NCI-H774 (cell line): Measurements from ENCODE around the gene DUSP5.
"Not testable (repeated sequence)": the region's sequence is repeated elsewhere in the genome, so short reads cannot be mapped to it uniquely, and the experiment has no call there.

Experiments used
- DNase-seq: peaks from one replicate; lab custom pipeline; 2025; lab: John Stamatoyannopoulos, UW

DUSP5 gene

DNA sequence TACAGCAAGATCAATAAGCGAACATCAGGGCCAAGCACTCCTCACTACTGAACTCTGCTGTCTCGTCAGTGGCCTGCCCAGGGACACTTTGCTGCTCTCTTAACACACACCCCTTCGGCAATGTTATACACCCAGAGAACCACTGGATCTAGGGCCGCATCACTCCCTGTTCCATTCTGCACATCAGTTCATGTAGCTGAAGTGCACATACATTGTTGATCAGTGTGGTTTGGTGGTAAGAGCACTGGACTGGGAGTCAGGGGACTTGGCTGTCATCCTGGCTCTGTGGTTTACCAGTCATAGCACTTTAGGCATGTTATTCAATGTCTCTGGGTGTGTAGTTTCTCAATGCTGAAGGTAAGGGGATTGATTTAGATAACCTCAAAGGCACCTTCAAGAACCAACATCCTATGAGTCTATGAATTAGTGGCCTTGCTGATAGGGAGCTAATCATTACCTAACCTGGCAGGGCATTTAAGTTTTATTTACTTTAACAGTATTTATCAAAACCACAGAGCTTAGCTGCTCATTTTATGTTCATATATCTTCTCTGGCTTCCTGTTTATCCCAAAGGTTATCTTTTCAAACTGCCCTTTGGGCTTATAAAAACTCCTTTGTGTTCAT is 24.8 kb downstream of the DUSP5 start:
- no peak for DNase-seq

GRCh38 chr10:110523736-110524135 is 26.0 kb downstream of the DUSP5 start:
- DNase-seq, result no peak

DNA sequence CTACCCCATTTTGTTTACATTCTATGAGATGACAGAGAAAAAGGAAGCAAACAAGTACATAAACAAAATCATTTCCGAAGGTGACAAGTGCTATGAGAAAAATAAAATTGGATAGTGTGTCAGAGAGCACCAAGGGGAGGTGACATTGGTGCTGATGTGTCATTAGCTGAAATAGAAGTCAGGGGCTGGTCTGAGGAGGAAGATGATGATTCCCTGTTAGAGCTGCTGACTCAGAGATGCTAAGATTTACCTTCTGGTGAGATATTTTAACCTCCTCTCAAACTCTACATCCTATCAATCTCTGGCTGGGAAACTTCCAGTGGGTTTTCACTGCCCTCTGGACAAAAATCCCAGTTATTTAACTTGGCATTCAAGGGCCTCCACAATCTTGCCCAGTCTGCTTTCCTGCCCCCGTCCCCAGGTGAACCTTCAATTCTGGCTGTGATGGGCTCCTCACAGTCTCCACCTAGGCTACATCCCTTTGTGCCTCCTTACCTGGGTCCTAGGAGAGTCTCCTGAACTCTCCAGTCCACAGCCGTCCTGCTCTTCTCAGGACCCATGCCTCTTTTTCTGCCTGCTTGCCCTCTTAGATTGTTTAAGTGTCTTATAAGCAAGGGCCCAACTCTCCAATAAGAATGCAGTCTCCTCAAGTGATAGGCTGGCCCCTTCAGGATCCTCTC is 26.6 kb downstream of the DUSP5 start:
- DNase-seq, result no peak

GRCh38 chr10:110524859-110525232 is 27.1 kb downstream of the DUSP5 start:
- DNase-seq, result no peak

- no peak for DNase-seq
These were observed 27.9 kb downstream of the DUSP5 start for GRCh38 chr10:110525349-110526260.

DNA sequence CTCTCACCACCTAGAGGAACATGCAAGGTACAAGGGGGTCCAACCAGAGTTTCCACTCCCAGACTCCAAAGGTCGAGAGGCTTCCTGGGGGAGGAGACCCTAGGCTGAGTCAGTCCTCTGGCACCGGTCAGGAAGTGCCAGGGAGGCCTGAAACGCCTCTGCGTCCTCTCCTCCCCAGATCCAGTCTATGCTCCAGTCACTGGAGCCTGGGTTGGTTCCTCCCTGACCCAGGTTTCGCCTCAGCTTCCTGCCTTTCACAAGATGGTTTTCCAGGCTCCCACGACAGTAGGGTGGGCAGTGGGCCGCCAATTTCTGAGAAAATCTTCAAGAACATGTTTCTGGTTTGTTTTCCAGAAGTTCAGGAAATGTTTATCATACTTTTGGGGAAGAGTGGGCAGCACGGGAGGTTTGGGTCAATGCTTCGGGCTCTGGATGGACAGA is 30.0 kb downstream of the DUSP5 start:
- no peak for DNase-seq

DNA sequence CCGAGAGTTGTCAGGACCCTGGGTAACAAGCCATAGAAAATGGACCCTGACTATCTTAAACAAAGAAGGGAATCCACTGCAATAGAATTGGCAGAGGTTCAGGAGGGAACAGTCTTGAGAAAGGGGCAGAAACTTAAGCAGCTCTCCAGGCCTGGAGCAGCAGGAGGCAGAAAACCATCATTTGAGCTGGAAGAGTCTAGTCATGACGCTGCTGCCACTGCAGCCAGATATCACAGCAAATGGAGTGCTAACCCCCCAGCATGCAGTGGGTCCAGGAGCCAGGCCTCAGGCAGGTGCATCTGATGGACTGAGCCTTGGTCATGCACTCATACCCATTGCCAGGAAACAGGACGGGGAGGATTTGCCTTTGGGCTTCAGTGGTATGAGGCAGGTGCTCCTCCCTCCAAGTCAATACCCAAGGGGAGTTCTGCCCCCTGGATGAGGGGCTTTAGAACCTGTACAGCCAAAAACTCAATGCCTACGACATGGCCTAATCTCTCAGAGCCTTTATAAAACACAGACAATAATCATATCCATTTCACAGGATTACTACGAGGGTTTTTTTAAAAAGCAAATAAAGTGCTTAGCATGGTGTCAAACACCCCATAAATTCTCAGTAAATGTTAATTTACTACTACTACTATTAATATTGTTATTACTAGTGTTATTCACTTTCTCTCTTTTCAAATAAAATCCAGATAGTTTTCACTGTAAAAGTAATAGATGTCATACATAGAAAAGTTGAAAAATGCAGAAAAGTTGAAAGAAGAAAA is 30.7 kb downstream of the DUSP5 start:
- DNase-seq, result no peak

- not testable (repeated sequence) for DNase-seq
These were observed 31.4 kb downstream of the DUSP5 start for GRCh38 chr10:110528997-110529524.

GRCh38 chr10:110529596-110530011 is 31.9 kb downstream of the DUSP5 start:
- DNase-seq, result no peak

- DNase-seq, result no peak
These were observed 32.6 kb downstream of the DUSP5 start for GRCh38 chr10:110530131-110530831.

DNA sequence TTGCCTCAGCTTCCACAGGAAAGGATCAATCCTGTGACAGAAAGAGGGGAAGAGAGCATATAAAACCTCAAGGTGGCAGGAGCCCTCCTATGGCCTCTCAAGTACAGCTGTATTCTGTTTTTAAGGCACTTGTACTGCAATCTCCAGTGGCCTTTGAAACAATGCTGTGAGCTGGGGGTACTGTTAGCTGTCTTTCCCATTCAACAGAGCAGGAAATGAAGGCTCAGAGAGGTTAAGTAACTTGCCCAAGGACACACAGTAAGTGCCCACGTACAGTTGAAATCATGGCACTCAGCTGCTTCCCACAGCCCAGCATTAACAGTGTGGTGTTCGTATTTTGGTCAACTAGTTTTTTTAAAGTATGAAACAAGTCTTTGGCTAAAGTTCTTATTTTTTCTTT is 34.0 kb downstream of the DUSP5 start:
- no peak for DNase-seq

DNA sequence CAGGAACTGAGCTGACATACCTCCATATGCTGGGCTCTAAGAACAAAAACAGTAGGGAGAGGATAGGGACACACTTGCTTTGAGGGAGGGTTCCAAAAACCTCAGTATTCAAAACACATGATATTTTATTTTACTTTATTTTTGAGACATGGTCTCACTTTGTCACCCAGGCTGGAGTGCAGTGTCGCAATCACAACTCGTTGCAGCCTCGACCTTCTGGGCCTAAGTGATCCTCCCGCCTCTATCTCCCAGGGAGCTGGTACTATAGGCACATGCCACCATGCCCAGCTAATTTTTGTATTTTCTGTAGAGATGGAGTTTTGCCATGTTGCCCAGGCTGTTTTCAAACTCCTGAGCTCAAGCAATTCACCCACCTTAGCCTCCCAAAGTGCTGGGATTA is 34.9 kb downstream of the DUSP5 start:
- DNase-seq, result not testable (repeated sequence)

DNA sequence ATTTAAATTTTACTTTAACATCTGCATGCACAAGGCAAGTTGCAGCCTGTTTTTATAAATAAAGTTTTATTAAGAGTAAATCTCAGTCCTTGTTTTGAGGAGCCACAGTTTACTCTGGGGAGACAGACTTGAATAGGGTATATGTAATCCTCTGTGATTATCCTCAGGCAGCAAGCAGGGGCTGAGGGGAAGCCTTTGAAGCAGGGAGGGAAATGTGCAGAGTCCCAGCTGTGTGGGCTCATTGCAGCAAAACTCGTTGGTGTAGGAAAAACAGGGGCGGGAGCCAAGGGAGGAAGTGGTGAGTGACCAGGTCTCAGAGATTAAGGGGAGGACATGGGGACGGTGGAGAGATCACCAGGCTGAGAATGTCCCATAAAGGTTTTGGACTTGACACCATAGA is 35.4 kb downstream of the DUSP5 start:
- no peak for DNase-seq

- DNase-seq, result no peak
These were observed 36.9 kb downstream of the DUSP5 start for GRCh38 chr10:110534571-110534970.

DNA sequence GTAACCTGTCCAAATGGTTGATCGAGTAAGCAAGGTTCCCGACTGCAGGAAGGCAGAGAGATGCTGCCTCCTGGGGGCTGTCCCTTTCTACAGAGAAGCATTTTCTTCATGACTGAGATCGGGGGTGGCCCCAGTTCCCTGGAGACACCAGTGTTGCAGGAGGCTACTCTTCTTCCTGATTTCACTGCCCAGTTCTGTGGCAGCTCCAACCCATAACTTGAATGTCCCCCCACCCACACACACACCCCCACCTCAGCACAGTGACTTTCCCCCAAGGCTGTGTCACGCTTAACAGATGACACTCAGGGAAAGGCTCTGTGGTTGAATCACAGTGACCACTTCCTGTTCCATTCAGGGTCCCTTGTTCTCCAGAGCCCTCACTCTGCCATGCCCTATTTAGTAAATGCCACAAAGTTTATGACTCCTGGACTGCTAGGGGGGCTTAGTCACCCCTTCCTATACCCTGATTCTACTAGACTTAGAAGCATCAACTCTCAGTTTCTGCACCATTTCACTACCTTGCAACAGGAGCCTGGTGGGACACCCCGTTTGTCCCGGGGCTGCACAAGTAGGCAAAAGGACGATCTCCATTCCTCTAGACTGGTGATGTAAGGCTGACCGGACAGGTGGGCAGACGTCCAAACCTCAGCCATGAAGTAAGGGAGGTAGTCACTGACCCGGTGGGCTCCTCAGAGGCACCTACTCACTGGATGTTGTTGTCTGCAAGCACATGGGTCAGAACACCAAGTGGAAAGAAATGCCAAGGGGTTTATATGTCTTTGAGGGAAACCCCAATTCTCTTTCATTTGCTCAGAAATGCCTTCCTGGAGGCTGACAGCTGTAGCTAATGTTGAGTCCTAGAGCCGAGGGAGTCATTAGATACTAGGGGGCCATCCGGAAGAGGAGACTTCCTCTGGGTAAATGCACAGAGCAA is 38.5 kb downstream of the DUSP5 start:
- DNase-seq, result no peak

DNA sequence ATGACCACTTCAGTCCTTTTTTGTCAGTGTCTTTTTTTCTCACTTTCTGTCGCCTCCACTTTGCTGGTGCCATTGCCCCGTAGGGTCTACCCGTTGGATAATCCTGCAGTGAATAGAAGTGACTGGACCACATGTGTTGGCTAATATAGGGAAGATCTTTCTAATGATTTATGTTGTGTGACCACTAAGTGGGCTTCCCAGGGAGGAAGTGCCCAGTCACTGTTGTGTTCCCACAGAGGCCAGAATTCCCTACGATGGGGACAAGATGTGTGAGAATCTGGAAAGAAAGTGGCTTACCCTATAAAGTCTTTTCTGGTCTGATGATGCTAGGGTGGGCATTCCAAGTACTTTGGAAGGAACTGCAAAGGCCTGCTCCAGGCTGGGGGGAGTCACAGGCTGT is 41.4 kb downstream of the DUSP5 start:
- no peak for DNase-seq

DNA sequence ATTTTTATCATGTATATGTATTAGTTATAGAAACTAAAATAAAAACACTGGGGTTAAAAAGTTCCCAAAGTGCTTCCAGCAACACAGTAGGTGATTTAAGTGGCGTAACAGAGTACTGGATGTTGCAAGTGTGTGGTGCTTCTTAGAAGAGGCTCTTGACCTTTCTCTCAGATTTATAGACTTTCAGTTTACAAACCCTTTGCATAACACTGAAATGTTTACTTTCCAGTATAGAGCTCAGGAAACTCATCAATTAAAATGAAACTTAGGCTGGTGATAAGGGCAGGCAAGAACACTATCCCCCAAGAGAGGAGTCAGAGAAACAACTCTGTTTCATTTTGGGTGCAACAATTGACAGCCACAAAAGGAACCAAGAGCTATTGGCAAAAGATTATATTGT is 42.3 kb downstream of the DUSP5 start:
- DNase-seq, result no peak

GRCh38 chr10:110544958-110545537 is 47.3 kb downstream of the DUSP5 start:
- DNase-seq, result no peak

- DNase-seq, result no peak
These were observed 48.4 kb downstream of the DUSP5 start for GRCh38 chr10:110546077-110546476.
